K562 (cell line): Measurements from ENCODE around the gene ADAR. TPM values are rescaled to one million over a fixed set of nuclear protein-coding genes. Genes with fewer than 3 reads are reported as not detected.

Experiments used
- CUX1 ChIP-seq: fragments of 200-800 bp; sonication (Bioruptor generic); IDR thresholded peaks from 2 replicates; pipeline ENCODE4 v1.6.1; 2016; ENCODE audit warnings: missing genetic modification characterization, missing compliant biosample characterization
- HMG20A ChIP-seq: fragments of 450-650 bp; formaldehyde crosslinking; conservative IDR thresholded peaks from 2 replicates; pipeline ENCODE4 v1.4.0; 2020; ENCODE audit warnings: mild to moderate bottlenecking, mixed read lengths
- HNRNPUL1 ChIP-seq: fragments of 200-400 bp; formaldehyde crosslinking; IDR thresholded peaks from 2 replicates; pipeline ENCODE4 v1.6.1; 2017; ENCODE audit warnings: low read length
- KDM1A ChIP-seq, 2 experiments: fragments of 450-650 bp; IDR thresholded peaks; 2 replicates each; pipeline ENCODE4 v1.6.1; 2016; ENCODE audit warnings: mild to moderate bottlenecking in 2 of 2
- MAFF ChIP-seq: IDR thresholded peaks from 2 replicates; pipeline ENCODE4 v1.6.1; 2012; ENCODE audit warnings: low read length, improper control_type of control experiment
- MTA3 ChIP-seq: fragments of 450-650 bp; formaldehyde crosslinking; IDR thresholded peaks from 2 replicates; pipeline ENCODE4 v1.6.1; 2017; ENCODE audit warnings: mild to moderate bottlenecking, borderline replicate concordance
- PHF20 ChIP-seq: fragments of 450-650 bp; IDR thresholded peaks from 2 replicates; pipeline ENCODE4 v1.6.1; 2018; ENCODE audit not compliant: partially characterized antibody
- SIX5 ChIP-seq, 2 experiments: IDR thresholded peaks; 2 replicates each; pipeline ENCODE4 v1.6.1; 2011; ENCODE audit warnings: low read length in 2 of 2, borderline replicate concordance in 1 of 2, low read depth in 1 of 2, mild to moderate bottlenecking in 1 of 2, moderate library complexity in 1 of 2; ENCODE audit not compliant: insufficient read depth in 1 of 2
- SMARCB1 ChIP-seq: IDR thresholded peaks from 2 replicates; pipeline ENCODE4 v1.6.1; 2011; ENCODE audit warnings: improper control_type of control experiment, low read depth; ENCODE audit not compliant: insufficient read length
- ZEB2 ChIP-seq: fragments of 450-650 bp; IDR thresholded peaks from 2 replicates; pipeline ENCODE4 v1.6.1; 2016
- ZNF140 ChIP-seq: fragments of 250-450 bp; sonication (Bioruptor Pico); IDR thresholded peaks from 2 replicates; pipeline ENCODE4 v1.8.0; 2021; ENCODE audit warnings: moderate library complexity, mild to moderate bottlenecking, inconsistent platforms
- ZNF184 ChIP-seq: sonication (generic); formaldehyde crosslinking; IDR thresholded peaks from 2 replicates; pipeline ENCODE4 v1.5.0; 2020; ENCODE audit warnings: missing genetic modification reagents
- ZNF217 ChIP-seq: sonication (generic); formaldehyde crosslinking; IDR thresholded peaks from 2 replicates; pipeline ENCODE4 v1.8.0; 2022; ENCODE audit warnings: mild to moderate bottlenecking, missing genetic modification reagents
- ZNF263 ChIP-seq: sonication (generic); formaldehyde crosslinking; IDR thresholded peaks from 2 replicates; pipeline ENCODE4 v1.8.0; 2022; ENCODE audit warnings: mild to moderate bottlenecking, missing genetic modification reagents, borderline replicate concordance
- ZNF316 ChIP-seq: fragments of 450-650 bp; IDR thresholded peaks from 2 replicates; pipeline ENCODE4 v1.6.1; 2016
- polyA plus RNA-seq, 8 experiments: library from polyadenylated mRNA; depleted of rRNA in 4 of 8; stranded (reverse) in 5 of 8; unstranded in 3 of 8; fragments of >200 nt; fragmentation: Nextera tagmentation in 2 of 8; fragmentation: Illumina TruSeq in 1 of 8; extraction: Ambion mirVana in 2 of 8; extraction: Trizol in 1 of 8; gene quantifications; 2 replicates each; pipeline versions ENCODE4 v1.2.1 to v1.2.3, GENCODE V29; 2011 to 2014; ENCODE audit warnings: inconsistent platforms in 1 of 8, missing spikeins in 1 of 8
- total RNA-seq, 7 experiments: library from RNA; depleted of rRNA in 6 of 7; stranded (reverse); fragments of >200 nt in 6 of 7; fragmentation: Illumina TruSeq in 2 of 7; extraction: Trizol in 2 of 7; gene quantifications; 2 replicates each; pipeline versions ENCODE4 v1.2.1 to v1.2.3, GENCODE V29; 2011 to 2021; ENCODE audit warnings: low replicate concordance in 1 of 7
- TF ChIP-seq, protein P1 (sequence below): fragments of 450-650 bp; IDR thresholded peaks from 2 replicates; pipeline ENCODE4 v1.7.1; 2018; ENCODE audit warnings: mild to moderate bottlenecking, low read depth; ENCODE audit not compliant: partially characterized antibody
- TF ChIP-seq, protein P2 (sequence below): fragments of 250-450 bp; sonication (Bioruptor Pico); IDR thresholded peaks from 2 replicates; pipeline ENCODE4 v1.4.0; 2020; ENCODE audit warnings: mild to moderate bottlenecking

Gene ADAR
- total and polyA plus RNA-seq, 9 of the 15 experiments (the other 6 are each of a cell fraction or from before 2014, with no cell fraction given) = 30.1 to 123 (median 60.2) TPM

GRCh38 chr1:154627257-154628120 is 19.5 kb upstream of the ADAR start (continued):
- no peak for TF ChIP-seq ZNF140 (CRISPR knock-in tag)
- TF ChIP-seq, protein P1, sequence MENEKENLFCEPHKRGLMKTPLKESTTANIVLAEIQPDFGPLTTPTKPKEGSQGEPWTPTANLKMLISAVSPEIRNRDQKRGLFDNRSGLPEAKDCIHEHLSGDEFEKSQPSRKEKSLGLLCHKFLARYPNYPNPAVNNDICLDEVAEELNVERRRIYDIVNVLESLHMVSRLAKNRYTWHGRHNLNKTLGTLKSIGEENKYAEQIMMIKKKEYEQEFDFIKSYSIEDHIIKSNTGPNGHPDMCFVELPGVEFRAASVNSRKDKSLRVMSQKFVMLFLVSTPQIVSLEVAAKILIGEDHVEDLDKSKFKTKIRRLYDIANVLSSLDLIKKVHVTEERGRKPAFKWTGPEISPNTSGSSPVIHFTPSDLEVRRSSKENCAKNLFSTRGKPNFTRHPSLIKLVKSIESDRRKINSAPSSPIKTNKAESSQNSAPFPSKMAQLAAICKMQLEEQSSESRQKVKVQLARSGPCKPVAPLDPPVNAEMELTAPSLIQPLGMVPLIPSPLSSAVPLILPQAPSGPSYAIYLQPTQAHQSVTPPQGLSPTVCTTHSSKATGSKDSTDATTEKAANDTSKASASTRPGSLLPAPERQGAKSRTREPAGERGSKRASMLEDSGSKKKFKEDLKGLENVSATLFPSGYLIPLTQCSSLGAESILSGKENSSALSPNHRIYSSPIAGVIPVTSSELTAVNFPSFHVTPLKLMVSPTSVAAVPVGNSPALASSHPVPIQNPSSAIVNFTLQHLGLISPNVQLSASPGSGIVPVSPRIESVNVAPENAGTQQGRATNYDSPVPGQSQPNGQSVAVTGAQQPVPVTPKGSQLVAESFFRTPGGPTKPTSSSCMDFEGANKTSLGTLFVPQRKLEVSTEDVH = peak; percentile 73
- no peak for TF ChIP-seq ZNF217 (CRISPR knock-in tag)
- no peak for TF ChIP-seq SMARCB1
- no peak for TF ChIP-seq CUX1
- TF ChIP-seq MAFF = no peak
- TF ChIP-seq SIX5 (IDR thresholded peaks at IDR 0.05; ENCODE audit: borderline replicate concordance in 1 of 2, insufficient read depth in 1 of 2, low read depth in 1 of 2, low read length in 2 of 2) = no peak
- TF ChIP-seq ZNF316 = peak; percentile 96
- TF ChIP-seq ZEB2 = no peak
- no peak for TF ChIP-seq ZNF263 (CRISPR knock-in tag)
- TF ChIP-seq, protein P2, sequence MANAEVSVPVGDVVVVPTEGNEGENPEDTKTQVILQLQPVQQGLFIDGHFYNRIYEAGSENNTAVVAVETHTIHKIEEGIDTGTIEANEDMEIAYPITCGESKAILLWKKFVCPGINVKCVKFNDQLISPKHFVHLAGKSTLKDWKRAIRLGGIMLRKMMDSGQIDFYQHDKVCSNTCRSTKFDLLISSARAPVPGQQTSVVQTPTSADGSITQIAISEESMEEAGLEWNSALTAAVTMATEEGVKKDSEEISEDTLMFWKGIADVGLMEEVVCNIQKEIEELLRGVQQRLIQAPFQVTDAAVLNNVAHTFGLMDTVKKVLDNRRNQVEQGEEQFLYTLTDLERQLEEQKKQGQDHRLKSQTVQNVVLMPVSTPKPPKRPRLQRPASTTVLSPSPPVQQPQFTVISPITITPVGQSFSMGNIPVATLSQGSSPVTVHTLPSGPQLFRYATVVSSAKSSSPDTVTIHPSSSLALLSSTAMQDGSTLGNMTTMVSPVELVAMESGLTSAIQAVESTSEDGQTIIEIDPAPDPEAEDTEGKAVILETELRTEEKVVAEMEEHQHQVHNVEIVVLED (CRISPR knock-in tag) = peak; percentile 53
- TF ChIP-seq PHF20 = peak; percentile 98
- TF ChIP-seq HMG20A = no peak
- TF ChIP-seq KDM1A (IDR thresholded peaks at IDR 0.05) = peak in 1 of 2 experiments; percentile 93; a peak in 2 of 4 replicates
- no peak for TF ChIP-seq HNRNPUL1
- peak; percentile 90; the same call in 1 of the 2 replicates for TF ChIP-seq MTA3
- no peak for TF ChIP-seq ZNF184 (CRISPR knock-in tag)
